Uterus (tissue), 4 donors: ENCODE results near the gene RGS6. TPM values are rescaled to one million over a fixed set of nuclear protein-coding genes. Genes with fewer than 3 reads are reported as not detected.

Experiments
- DNase-seq, 2 donors: peaks; one replicate each; pipeline ENCODE4 v3.0.0-alpha.2; 2019 to 2020
- H3K27ac ChIP-seq, 2 donors: fragments of 200-600 bp; sonication (generic); 1 replicate in 1 of 2; 2 replicates in 1 of 2; pipeline ENCODE4 v1.5.1; 2016 to 2018
- H3K27me3 ChIP-seq, 2 donors: fragments of 200-600 bp; sonication (generic); one replicate each; pipeline ENCODE4 v1.5.1; 2018 to 2019; ENCODE audit warnings: control low read depth in 1 of 2
- H3K36me3 ChIP-seq, 2 donors: fragments of 200-600 bp; sonication (generic); one replicate each; pipeline ENCODE4 v1.5.1; 2019; ENCODE audit warnings: control low read depth in 1 of 2
- H3K4me1 ChIP-seq, 2 donors: fragments of 200-600 bp; sonication (generic); one replicate each; pipeline ENCODE4 v1.5.1; 2018 to 2019; ENCODE audit warnings: control low read depth in 1 of 2
- H3K4me3 ChIP-seq, 2 donors: fragments of 200-600 bp; sonication (generic); 1 replicate in 1 of 2; 2 replicates in 1 of 2; pipeline ENCODE4 v1.5.1; 2018 to 2019; ENCODE audit warnings: mild to moderate bottlenecking in 1 of 2
- H3K9me3 ChIP-seq, 2 donors: fragments of 200-600 bp; sonication (generic); one replicate each; pipeline ENCODE4 v1.5.1; 2019; ENCODE audit warnings: control low read depth in 1 of 2
- CTCF ChIP-seq, 4 experiments: fragments of 200-600 bp in 2 of 4; fragments of 450-650 bp in 2 of 4; sonication (generic) in 2 of 4; IDR thresholded peaks; one replicate each; pipeline ENCODE4 v1.5.1; 2016 to 2019; ENCODE audit warnings: antibody characterized with exemption in 4 of 4, mild to moderate bottlenecking in 2 of 4, moderate library complexity in 1 of 4
- POLR2A ChIP-seq, 2 donors: fragments of 450-650 bp; IDR thresholded peaks; one replicate each; pipeline ENCODE4 v1.6.1; 2016; ENCODE audit warnings: antibody characterized with exemption in 2 of 2, mild to moderate bottlenecking in 1 of 2, moderate library complexity in 1 of 2
- intact Hi-C: fragments of 100-400 bp; cut with DNase I; formaldehyde crosslinking; loops from one replicate; pipeline ENCODE4 v1.15.1; 2023; ENCODE audit warnings: low total_unique reads
- total RNA-seq, 4 donors: library from RNA; depleted of rRNA in 3 of 4; stranded (reverse); fragments of >200 nt in 3 of 4; gene quantifications; one replicate each; pipeline versions ENCODE4 v1.1.0 to v1.2.4, GENCODE V29; 2014 to 2023
- donor health status: DM: yes; HTN: yes; CAD: no.

RGS6 gene
- total RNA-seq, 4 donors from 2014 or later: 1.0 to 7.4 (median 6.2) TPM; not detected in 1

- Histone ChIP-seq H3K27ac (no peak overlapping the region), H3K36me3 (no peaks in the 10 kb centered on the region), H3K4me1 (no peaks in the 10 kb centered on the region), H3K9me3 (no peaks in the 10 kb centered on the region), H3K27me3 (no peaks in the 10 kb centered on the region), H3K4me3 (no peak overlapping the region)
- intact Hi-C loops: no loop called here
- TF ChIP-seq CTCF (IDR thresholded peaks at IDR 0.05): peak; percentile 29 to 61 (median 44)
- TF ChIP-seq POLR2A (IDR thresholded peaks at IDR 0.05): no peak
- DNase-seq: peak in 1 of 2 donors; percentile 49
Observed at GRCh38 chr14:72420749-72421474, 488.7 kb downstream of the RGS6 start.

GRCh38 chr14:72423957-72424356 lies 491.7 kb downstream of the RGS6 start:
- no peak for TF ChIP-seq CTCF (IDR thresholded peaks at IDR 0.05)
- no peak for TF ChIP-seq POLR2A (IDR thresholded peaks at IDR 0.05)
- intact Hi-C loops: no loop called here
- no peaks in the 10 kb centered on the region for H3K36me3 ChIP-seq
- no peak overlapping the region for H3K4me3 ChIP-seq
- H3K27me3 ChIP-seq: no peaks in the 10 kb centered on the region
- DNase-seq: no peak
- no peaks in the 10 kb centered on the region for H3K4me1 ChIP-seq
- no peak overlapping the region for H3K27ac ChIP-seq
- H3K9me3 ChIP-seq: no peaks in the 10 kb centered on the region

- DNase-seq: no peak
- TF ChIP-seq CTCF (IDR thresholded peaks at IDR 0.05) (no peak), POLR2A (IDR thresholded peaks at IDR 0.05) (no peak)
- Histone ChIP-seq H3K4me1 (no peaks in the 10 kb centered on the region), H3K4me3 (no peak overlapping the region), H3K27me3 (no peaks in the 10 kb centered on the region), H3K9me3 (no peaks in the 10 kb centered on the region), H3K27ac (no peak overlapping the region), H3K36me3 (no peaks in the 10 kb centered on the region)
- intact Hi-C loops: no loop called here
Observed at GRCh38 chr14:72430457-72430856, 498.2 kb downstream of the RGS6 start.

GRCh38 chr14:72432748-72433147 lies 500.5 kb downstream of the RGS6 start:
- Histone ChIP-seq H3K9me3 (no peaks in the 10 kb centered on the region), H3K4me1 (no peaks in the 10 kb centered on the region), H3K36me3 (no peaks in the 10 kb centered on the region), H3K4me3 (no peak overlapping the region), H3K27me3 (no peaks in the 10 kb centered on the region), H3K27ac (no peak overlapping the region)
- intact Hi-C loops: no loop called here
- no peak for DNase-seq
- TF ChIP-seq POLR2A (IDR thresholded peaks at IDR 0.05): no peak
- TF ChIP-seq CTCF (IDR thresholded peaks at IDR 0.05): no peak

- Histone ChIP-seq H3K9me3 (no peaks in the 10 kb centered on the region), H3K27me3 (no peaks in the 10 kb centered on the region), H3K4me1 (no peaks in the 10 kb centered on the region), H3K27ac (no peak overlapping the region), H3K36me3 (no peaks in the 10 kb centered on the region), H3K4me3 (no peak overlapping the region)
- TF ChIP-seq POLR2A (IDR thresholded peaks at IDR 0.05) (no peak), CTCF (IDR thresholded peaks at IDR 0.05) (no peak)
- no peak for DNase-seq
- intact Hi-C loops: no loop called here
Observed at GRCh38 chr14:72433511-72433910, 501.3 kb downstream of the RGS6 start.
